Fibroblast of skin of right quadriceps (primary cell): ENCODE results near the gene PADI1.

ENCODE experiments used
- DNase-seq: peaks from one replicate; pipeline ENCODE4 v3.0.0-alpha.2; 2013

The PADI1 gene

GRCh38 chr1:17183388-17184160 is 21.4 kb upstream of the PADI1 start:
- no peak for DNase-seq

DNA sequence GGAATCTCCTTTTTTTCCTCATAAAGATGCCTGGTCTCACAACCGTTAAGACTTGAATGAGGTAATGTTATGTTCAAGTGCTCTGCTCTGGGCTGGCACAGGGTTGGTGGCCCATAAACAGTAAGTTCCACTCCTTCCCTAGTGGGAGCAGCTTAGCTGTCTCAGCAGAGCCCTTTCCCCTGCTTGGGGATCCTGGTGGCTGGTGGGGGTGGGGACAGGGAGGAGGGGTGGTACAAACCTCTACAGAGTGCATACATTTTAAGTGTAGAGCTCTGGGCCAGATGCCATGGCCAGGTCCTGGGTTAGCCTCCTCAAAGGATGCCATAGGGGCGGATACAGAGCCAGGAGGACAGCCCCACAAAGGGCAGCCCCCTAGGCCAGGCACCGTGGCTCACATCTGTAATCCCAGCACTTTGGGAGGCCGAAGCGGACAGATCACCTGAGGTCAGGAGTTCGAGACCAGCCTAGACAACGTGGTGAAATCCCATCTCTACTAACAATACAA is 20.7 kb upstream of the PADI1 start:
- DNase-seq = no peak

- no peak for DNase-seq
These were observed 20.0 kb upstream of the PADI1 start for GRCh38 chr1:17184822-17185484.

- no peak for DNase-seq
These were observed 19.5 kb upstream of the PADI1 start for GRCh38 chr1:17185485-17185860.

DNA sequence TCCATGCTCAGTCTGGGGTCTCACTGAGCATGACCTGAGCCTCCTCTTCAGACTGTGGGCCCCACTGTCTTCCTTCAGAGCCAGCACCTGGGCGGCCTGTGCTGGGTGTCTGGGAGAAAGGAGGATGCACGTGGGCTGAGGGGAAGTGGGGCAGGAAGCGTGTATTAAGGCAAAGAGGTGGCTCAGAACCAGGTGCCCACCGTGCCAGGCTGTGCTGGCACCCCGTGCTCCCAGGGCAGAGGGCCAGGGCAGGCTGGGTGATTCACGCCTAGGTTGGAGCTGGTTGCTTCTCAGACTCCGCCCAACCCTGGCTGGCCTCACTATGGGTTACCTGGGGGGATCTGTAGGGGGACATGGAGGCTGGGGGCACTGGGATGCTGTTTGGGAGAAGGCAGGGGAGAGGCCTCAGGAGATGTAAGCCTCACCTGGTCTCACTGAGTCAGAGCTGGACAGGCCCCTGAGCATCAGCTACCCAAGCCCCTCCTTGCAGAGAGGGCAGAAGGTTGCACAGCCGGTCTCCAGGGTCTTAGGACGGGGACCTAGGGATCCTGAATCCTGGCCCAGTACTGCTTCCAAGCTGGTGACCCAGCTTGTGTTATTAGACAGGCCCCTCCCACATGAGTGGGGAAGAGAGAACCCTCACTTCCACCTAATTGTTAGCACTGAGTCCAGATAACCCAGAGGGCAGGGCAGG is 18.6 kb upstream of the PADI1 start:
- DNase-seq = no peak

GRCh38 chr1:17187051-17187450 is 17.9 kb upstream of the PADI1 start:
- no peak for DNase-seq

GRCh38 chr1:17188217-17188616 is 16.7 kb upstream of the PADI1 start:
- no peak for DNase-seq

GRCh38 chr1:17188889-17189631 is 15.9 kb upstream of the PADI1 start:
- DNase-seq = no peak

- peak; percentile 56 for DNase-seq
These were observed 15.3 kb upstream of the PADI1 start for GRCh38 chr1:17189632-17189990.

GRCh38 chr1:17190010-17190995 is 14.6 kb upstream of the PADI1 start:
- peak; percentile 97 for DNase-seq

DNA sequence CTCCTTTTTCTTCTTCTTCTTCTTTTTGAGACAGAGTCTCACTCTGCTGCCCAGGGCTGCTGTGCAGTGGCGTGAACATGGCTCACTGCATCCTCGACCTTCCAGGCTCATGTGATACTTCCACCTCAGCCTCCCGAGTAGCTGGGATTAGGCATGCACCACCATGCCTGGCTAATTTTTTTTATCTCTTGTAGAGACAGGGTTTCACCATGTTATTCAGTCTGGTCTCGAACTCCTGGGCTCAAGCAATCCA is 13.0 kb upstream of the PADI1 start:
- no peak for DNase-seq

DNA sequence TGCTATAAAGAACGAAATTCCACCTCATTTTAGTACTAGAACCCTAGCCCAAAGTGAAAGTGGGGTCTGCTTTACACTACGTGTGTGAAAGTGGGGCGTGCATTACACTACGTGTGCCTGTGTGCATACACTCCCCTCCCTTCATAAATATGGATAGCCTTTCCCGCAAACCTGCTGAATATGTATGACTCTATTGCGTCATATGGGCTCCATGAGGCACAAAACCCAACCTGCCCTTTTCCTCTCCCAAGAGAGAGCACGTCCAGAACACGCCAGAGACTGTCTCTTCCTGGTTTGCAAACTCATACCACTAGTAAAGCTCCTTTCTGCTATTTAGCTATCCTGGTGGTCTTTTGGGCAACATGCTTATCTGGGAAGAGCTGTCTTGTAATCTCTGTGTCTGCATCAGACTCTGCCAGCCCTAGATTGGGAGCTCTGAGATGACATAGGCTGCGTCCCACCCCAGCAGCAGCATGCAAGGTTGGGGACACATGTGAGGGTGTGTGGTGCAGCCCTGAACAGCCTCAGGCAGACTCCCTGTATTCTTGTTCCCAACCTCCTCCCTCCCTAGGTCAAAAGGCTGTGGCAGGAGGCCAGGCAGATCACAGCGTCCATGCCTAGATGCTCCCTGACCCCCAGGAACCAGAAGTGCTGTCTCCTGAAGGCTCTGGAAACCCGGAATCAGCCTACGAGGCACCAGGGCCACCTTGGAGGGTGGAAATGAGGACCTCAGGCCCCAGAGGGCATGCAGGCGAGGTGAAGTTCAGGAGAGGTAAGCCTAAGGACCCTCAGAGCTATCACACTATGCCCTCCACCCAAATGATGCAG is 12.3 kb upstream of the PADI1 start:
- peak; percentile 26 for DNase-seq

GRCh38 chr1:17193222-17194132 is 11.5 kb upstream of the PADI1 start:
- no peak for DNase-seq

- DNase-seq = no peak
These were observed 10.8 kb upstream of the PADI1 start for GRCh38 chr1:17194133-17194475.

DNA sequence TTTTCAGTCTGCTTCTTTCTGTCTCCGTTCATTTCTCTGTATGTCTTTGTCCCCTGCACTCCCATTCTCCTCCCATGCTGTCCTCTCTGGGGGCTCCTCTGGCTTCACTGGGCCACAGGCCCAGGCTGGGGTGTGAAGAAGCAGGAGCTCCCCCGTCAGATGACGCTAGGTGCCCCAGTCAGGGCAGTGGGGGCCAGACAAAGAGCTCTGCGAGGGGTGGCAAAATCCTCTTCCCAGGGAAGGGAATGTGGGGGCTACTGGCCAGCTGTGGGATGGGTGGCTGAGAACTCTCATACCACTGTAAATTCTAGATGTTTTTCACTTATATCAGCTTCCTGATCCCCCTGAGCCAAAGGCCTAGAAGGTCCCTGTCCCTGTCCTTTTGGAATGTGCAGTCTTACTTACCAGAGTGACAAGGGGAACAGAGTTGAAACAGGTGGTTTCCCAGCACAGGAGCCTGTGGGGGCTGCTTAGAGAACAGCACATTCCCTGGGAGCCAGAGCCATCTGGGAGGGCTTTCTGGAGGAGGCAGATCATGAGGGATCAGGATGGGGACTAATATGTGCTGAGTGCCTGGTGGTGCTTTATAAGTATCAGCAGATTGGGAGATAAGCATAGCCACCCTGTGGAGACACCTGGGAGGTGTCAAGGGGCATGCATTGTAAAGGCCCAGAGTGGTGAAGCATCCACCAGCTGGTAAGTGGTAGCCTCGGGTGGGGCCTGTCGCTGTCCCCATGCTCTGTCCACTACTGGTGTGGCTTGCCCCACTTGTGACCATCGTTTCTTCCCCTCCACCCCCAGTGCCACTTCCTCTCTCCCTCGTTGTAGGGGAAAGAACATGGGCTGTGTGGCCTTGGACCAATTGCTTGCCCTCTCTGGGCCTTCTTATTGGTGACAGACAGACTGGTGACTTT is 10.1 kb upstream of the PADI1 start:
- no peak for DNase-seq

GRCh38 chr1:17195731-17196130 is 9.2 kb upstream of the PADI1 start:
- no peak for DNase-seq

- DNase-seq = no peak
These were observed 8.3 kb upstream of the PADI1 start for GRCh38 chr1:17196496-17197185.

- no peak for DNase-seq
These were observed 7.2 kb upstream of the PADI1 start for GRCh38 chr1:17197696-17198095.
